Esophagus muscularis mucosa (tissue), 4 donors: ENCODE measurements around the gene POTEB2.
"Not testable (repeated sequence)": the region's sequence is repeated elsewhere in the genome, so short reads cannot be mapped to it uniquely, and the experiment has no call there.

Experiments
- CTCF ChIP-seq, 3 experiments: fragments of 200-600 bp in 2 of 3; fragments of 450-650 bp in 1 of 3; sonication (generic) in 2 of 3; IDR thresholded peaks; one replicate each; pipeline ENCODE4 v1.5.1; 2017 to 2019; ENCODE audit warnings: antibody characterized with exemption in 3 of 3, mild to moderate bottlenecking in 2 of 3, moderate library complexity in 1 of 3
- EP300 ChIP-seq: sonication (generic); formaldehyde crosslinking; IDR thresholded peaks from one replicate; pipeline ENCODE4 v1.6.1; 2017; ENCODE audit warnings: antibody characterized with exemption
- POLR2A ChIP-seq: fragments of 450-650 bp; IDR thresholded peaks from one replicate; pipeline ENCODE4 v1.6.1; 2017; ENCODE audit warnings: antibody characterized with exemption, moderate library complexity, mild to moderate bottlenecking, low read depth
- POLR2AphosphoS5 ChIP-seq, 2 donors: sonication (generic); formaldehyde crosslinking; IDR thresholded peaks; one replicate each; pipeline ENCODE4 v1.6.1; 2017; ENCODE audit warnings: antibody characterized with exemption in 2 of 2

- not testable (repeated sequence) for TF ChIP-seq POLR2A; CTCF (IDR thresholded peaks at IDR 0.05); POLR2AphosphoS5 (IDR thresholded peaks at IDR 0.05); EP300
These were observed 11.7 kb upstream of the POTEB2 start for GRCh38 chr15:20877819-20878218.
